ENCODE results near the gene FARP1.

GRCh38 chr13:98111168-98112098, 31.5 kb upstream of the FARP1 start:
- TF ChIP-seq CTCF (conservative IDR thresholded peaks at IDR 0.05; ENCODE audit: low read length) = no peak
- TF ChIP-seq EZH2phosphoT487 (IDR thresholded peaks at IDR 0.05; ENCODE audit: borderline replicate concordance, low read depth, low read length) = no peak
